C4-2B (cell line): ENCODE data around the gene CASP12.

ENCODE experiments used
- H3K27ac ChIP-seq: fragments of 450-650 bp; 2 replicates; pipeline ENCODE4 v1.5.1; 2017
- ZFX ChIP-seq: fragments of 450-650 bp; IDR thresholded peaks from 2 replicates; pipeline ENCODE4 v1.6.1; 2017
- TF ChIP-seq, protein P1 (sequence below): fragments of 450-650 bp; conservative IDR thresholded peaks from 2 replicates; pipeline ENCODE4 v1.5.1; 2017; ENCODE audit warnings: mild to moderate bottlenecking

The CASP12 gene

DNA sequence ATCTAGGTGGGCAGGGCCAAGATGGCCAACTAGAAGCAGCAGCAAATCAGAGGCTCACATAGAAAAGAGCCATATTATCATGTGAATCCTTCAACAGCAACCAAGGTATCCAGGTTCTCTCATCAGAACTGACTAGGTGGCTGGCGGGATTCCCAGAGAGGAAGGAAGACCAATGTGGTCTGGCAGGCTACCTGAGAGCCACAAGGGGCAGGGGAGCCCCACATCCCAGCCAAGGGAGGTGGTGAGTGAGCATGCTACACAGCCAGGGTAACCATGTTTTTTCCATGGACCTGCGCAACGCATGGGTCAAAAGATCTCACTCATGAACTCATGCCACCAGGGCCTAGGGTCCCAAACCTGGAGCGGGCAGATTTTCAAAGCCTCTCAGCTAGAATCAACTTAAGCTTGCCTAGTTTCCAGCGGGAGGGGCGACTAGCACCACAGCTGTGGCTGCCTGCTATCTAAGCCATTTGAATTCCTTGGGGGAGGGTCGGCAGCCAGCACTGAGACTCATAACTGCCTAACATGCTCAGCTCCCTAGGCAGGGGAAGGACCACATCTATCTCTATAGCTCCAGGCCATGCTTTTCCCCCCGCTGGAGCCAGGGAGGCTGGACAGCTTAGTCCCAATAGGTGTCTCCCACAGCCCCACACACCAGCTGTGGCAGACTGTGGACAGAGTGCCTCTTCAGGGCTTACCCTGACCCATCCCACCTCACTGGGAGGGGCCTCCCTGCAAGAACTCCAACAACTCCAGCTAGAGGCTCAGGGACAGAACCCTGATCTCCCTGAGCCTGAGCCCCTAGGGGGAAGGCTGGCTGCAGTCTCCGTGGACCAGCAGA, 28.7 kb upstream of the CASP12 start:
- TF ChIP-seq, protein P1, sequence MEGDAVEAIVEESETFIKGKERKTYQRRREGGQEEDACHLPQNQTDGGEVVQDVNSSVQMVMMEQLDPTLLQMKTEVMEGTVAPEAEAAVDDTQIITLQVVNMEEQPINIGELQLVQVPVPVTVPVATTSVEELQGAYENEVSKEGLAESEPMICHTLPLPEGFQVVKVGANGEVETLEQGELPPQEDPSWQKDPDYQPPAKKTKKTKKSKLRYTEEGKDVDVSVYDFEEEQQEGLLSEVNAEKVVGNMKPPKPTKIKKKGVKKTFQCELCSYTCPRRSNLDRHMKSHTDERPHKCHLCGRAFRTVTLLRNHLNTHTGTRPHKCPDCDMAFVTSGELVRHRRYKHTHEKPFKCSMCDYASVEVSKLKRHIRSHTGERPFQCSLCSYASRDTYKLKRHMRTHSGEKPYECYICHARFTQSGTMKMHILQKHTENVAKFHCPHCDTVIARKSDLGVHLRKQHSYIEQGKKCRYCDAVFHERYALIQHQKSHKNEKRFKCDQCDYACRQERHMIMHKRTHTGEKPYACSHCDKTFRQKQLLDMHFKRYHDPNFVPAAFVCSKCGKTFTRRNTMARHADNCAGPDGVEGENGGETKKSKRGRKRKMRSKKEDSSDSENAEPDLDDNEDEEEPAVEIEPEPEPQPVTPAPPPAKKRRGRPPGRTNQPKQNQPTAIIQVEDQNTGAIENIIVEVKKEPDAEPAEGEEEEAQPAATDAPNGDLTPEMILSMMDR = no peak
- no peak for TF ChIP-seq ZFX
- no peak overlapping the region for H3K27ac ChIP-seq

DNA sequence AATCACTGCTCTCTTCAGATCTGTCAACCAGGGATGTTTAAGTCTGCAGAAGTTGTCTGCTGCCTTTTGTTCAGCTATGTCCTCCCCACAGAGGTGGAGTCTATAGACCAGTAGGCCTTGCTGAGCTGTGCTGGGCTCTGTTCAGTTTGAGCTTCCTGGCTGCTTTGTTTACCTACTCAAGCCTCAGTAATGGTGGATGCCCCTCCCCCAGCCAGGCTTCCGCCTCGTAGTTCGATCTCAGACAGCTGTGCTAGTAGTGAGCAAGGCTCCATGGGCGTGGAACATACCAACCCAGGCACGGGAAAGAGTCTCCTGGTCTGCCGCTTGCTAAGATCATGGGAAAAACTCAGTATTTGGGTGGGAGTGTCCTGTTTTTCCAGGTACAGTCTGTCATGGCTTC, 27.6 kb upstream of the CASP12 start:
- TF ChIP-seq ZFX = no peak
- TF ChIP-seq, protein P1 = no peak
- no peak overlapping the region for H3K27ac ChIP-seq

DNA sequence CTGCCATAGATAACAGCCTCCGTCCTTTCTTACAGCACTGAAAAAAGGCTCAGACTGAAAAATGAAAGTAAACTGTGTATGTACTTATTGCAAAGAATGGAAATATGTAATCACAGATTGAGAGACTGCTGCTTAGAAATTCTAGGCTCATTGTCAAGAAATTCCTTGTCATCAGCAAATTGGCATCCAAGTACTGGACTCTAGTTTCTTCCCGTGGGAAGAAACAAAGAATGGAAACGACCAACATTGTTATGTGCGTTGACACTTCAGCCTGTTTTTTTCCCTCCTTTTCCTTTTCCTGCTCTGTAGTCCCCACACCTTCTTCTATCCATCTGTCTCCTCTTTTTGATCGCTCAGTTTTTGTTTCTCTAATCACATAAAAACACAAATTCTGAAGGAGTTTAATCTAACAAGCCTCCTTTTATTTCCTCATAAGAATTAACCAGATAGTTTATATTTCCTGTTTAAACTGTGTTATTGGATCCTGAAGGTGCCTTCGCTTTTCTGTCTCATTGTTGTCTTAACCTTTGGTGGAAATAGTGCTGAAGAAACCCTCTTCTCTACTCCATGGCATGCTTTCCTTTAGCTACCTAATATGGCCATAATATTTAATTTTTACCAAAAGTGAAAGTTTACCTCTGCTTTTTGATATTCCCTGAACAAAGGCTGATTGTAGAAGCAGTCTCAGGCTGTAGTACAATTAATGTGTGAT, 20.0 kb upstream of the CASP12 start:
- no peak for TF ChIP-seq ZFX
- TF ChIP-seq, protein P1 = no peak
- H3K27ac ChIP-seq = no peak overlapping the region

DNA sequence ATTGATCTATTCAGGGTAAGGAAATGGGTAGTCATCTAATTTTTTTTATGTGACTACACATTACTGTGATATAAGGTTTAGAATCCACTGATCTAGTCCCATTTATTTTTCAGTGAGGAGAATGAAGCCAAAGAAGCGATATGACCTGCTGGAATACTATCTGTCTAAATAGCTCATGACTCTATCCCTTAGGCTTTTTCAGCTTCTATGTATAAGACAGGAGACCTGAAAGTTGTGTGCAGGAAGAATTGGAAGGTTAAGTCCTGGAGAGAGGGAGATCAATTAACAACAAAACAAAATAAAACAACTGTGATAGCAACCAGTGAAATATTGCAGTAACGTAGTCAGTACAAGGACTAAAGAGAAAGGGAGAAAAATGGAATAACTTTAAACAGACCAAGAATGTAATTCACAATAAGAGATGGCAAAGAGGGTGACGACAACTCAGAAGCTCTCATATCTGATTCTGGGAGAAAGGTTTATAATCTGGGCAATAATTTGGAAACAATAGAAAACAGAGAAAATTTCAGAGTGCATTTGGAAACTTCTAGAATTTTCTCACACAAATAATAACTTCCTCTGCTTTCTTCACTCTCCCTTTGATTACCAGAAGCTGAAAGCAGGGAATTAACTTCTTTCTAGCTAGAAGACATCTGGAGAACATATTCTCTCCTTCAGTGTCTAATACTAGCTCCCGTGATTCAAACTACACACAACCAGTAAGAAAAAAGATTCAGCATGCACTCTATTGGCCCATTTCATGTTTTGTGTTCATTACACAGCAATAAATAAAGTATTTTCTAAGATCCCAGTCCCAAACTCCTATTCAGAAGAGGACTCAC, 19.2 kb upstream of the CASP12 start:
- no peak overlapping the region for H3K27ac ChIP-seq
- no peak for TF ChIP-seq ZFX

DNA sequence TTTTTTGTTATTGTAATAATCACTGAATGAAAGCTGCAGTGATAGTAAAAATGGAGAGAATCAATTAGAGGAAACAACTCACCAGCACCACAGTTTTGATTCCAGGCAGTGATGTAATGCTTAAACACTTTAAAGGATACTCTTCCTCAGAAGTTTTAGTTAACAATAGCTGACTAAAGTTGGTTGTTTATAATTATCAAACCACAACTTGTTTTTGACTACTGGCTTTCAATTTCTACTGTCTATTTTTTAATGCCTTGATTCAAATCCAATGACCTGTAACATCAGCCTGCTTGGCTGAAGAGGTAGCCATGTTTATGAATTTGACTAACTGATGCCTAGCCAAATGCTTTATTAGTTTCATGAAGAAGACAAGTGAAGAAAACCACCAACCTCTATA, 18.2 kb upstream of the CASP12 start:
- no peak for TF ChIP-seq ZFX
- TF ChIP-seq, protein P1 = no peak
- no peak overlapping the region for H3K27ac ChIP-seq

DNA sequence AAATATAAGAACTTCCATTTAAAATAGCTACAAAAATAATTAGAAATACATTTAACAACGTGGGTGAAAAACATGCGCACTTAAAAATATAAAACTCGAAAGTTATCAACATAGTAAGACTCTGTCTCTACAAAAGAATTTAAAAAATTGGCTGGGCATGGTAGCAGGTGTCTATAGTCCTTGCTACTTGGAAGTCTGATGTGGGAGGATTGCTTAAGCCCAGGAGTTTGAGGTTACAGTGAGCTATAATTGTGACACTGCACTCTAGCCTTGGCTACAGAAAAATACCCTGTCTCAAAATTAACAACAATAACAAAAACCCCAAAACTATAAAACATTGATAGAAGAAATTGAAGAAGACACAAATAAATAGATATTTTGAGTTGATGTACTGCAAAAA, 13.8 kb upstream of the CASP12 start:
- no peak overlapping the region for H3K27ac ChIP-seq
- no peak for TF ChIP-seq ZFX
- TF ChIP-seq, protein P1 = no peak

DNA sequence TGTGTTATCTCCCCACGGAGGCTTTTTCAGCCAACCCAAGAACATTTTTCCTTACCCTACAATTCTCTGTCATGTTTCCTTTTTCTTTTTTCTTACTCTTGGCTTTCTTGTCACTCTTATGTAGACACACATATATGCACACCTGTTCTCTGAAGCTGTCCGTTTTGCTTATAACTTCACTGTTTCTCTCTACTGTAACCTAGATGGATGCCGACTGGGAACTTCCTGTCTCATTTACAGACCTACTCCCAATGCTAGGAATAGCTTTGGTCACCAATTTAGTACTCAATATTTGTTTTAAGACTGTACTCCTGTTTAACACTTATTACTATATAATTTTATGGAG, 9.9 kb upstream of the CASP12 start:
- TF ChIP-seq, protein P1 = no peak
- TF ChIP-seq ZFX = no peak
- H3K27ac ChIP-seq = no peak overlapping the region
